Endothelial cell of umbilical vein (primary cell): ENCODE results near the gene KCNK2. TPM values are rescaled to one million over a fixed set of nuclear protein-coding genes. Genes with fewer than 3 reads are reported as not detected.

ENCODE experiments used
- BruUV-seq: library from RNA; stranded (reverse); fragments of 400-500 nt; replicated peaks from 2 replicates; lab custom pipeline; 2021; lab: Mats Ljungman, UMichigan
- CTCF ChIA-PET: fragments of 300-600, 350-600 bp; sonication (Branson Sonifier 250); formaldehyde crosslinking; loops from one replicate; lab custom pipeline; 2021; ENCODE audit warnings: antibody characterized with exemption, inconsistent platforms; lab: Charles Lee
- POLR2A ChIA-PET: fragments of 300-600, 350-600 bp; sonication (Branson Sonifier 250); formaldehyde crosslinking; loops from one replicate; lab custom pipeline; 2021; ENCODE audit warnings: antibody characterized with exemption, inconsistent platforms; lab: Charles Lee
- DNase-seq: peaks from one replicate; pipeline ENCODE4 v3.0.0-alpha.2; 2011; ENCODE audit warnings: low read depth, low spot score
- FAIRE-seq: peaks from 2 replicates; lab custom pipeline; 2011; peaks lifted over from hg19 to GRCh38; lab: Jason Lieb, UNC
- H2AFZ ChIP-seq: 2 replicates; pipeline ENCODE4 v1.6.0; 2012; ENCODE audit warnings: low read depth, low read length, control low read depth, inconsistent platforms
- H3K27ac ChIP-seq: 2 replicates; pipeline ENCODE4 v1.5.1; 2011; ENCODE audit warnings: low read depth, mild to moderate bottlenecking, control low read depth, low read length, moderate library complexity; ENCODE audit not compliant: insufficient read depth
- H3K27me3 ChIP-seq, 2 experiments: 2 replicates each; pipeline versions ENCODE4 v1.6.0 to v1.6.1; 2011; ENCODE audit warnings: low read length in 2 of 2, mixed read lengths in 1 of 2; ENCODE audit not compliant: control insufficient read depth in 2 of 2, insufficient read depth in 2 of 2
- H3K36me3 ChIP-seq, 2 experiments: 2 replicates in 1 of 2; 3 replicates in 1 of 2; pipeline ENCODE4 v1.5.1; 2011; ENCODE audit warnings: low read length in 2 of 2, mild to moderate bottlenecking in 1 of 2, moderate library complexity in 1 of 2; ENCODE audit not compliant: control insufficient read depth in 2 of 2, insufficient read depth in 2 of 2; ENCODE audit errors: extremely low read depth in 1 of 2
- H3K4me1 ChIP-seq: 3 replicates; pipeline ENCODE4 v1.5.1; 2011; ENCODE audit warnings: mild to moderate bottlenecking, low read length; ENCODE audit not compliant: control insufficient read depth, insufficient read depth; ENCODE audit errors: extremely low read depth
- H3K4me2 ChIP-seq: 2 replicates; pipeline ENCODE4 v1.6.1; 2011; ENCODE audit warnings: low read length, control low read depth, mixed read lengths; ENCODE audit not compliant: insufficient read depth
- H3K4me3 ChIP-seq, 3 experiments: fragments of 200-600 bp in 1 of 3; sonication (generic), shearing (Covaris generic) in 1 of 3; replicated peaks in 1 of 3; 2 replicates each; pipeline ENCODE4 v1.5.1; 2011 to 2016; ENCODE audit warnings: control low read depth in 3 of 3, low read length in 3 of 3, mild to moderate bottlenecking in 2 of 3, inconsistent platforms in 1 of 3, low read depth in 1 of 3, moderate library complexity in 1 of 3; ENCODE audit not compliant: insufficient read depth in 1 of 3
- H3K79me2 ChIP-seq: 2 replicates; pipeline ENCODE4 v1.6.0; 2012; ENCODE audit warnings: low read length, inconsistent platforms; ENCODE audit not compliant: control insufficient read depth, insufficient read depth
- H3K9ac ChIP-seq: replicated peaks from 2 replicates; pipeline ENCODE3; 2011; ENCODE audit warnings: low read length, control low read depth; ENCODE audit not compliant: insufficient read depth; ENCODE audit errors: extremely low read depth
- H3K9me1 ChIP-seq: replicated peaks from 3 replicates; pipeline ENCODE4 v1.6.0; 2011; ENCODE audit warnings: mild to moderate bottlenecking, low read length; ENCODE audit not compliant: control insufficient read depth, insufficient read depth; ENCODE audit errors: extremely low read depth
- H3K9me3 ChIP-seq: replicated peaks from 2 replicates; pipeline ENCODE4 v1.5.1; 2012; ENCODE audit warnings: low read length, inconsistent platforms; ENCODE audit not compliant: control insufficient read depth, insufficient read depth
- H4K20me1 ChIP-seq: replicated peaks from 2 replicates; pipeline ENCODE3; 2011; ENCODE audit warnings: mild to moderate bottlenecking, low read length; ENCODE audit not compliant: control insufficient read depth, insufficient read depth; ENCODE audit errors: extremely low read depth
- CTCF ChIP-seq, 2 donors: IDR thresholded peaks; 1 replicate in 1 of 2; 2 replicates in 1 of 2; pipeline ENCODE4 v1.5.1; 2011; ENCODE audit warnings: low read length in 2 of 2, mild to moderate bottlenecking in 2 of 2, moderate library complexity in 2 of 2, control low read depth in 1 of 2, inconsistent platforms in 1 of 2, low read depth in 1 of 2; ENCODE audit not compliant: insufficient read depth in 1 of 2; ENCODE audit errors: extremely low read depth in 1 of 2
- EZH2 ChIP-seq: IDR thresholded peaks from 2 replicates; pipeline ENCODE4 v1.6.1; 2012; ENCODE audit warnings: borderline replicate concordance, low read depth, mild to moderate bottlenecking, moderate library complexity, low read length, inconsistent platforms; ENCODE audit not compliant: severe bottlenecking
- FOS ChIP-seq: IDR thresholded peaks from 2 replicates; pipeline ENCODE4 v1.6.1; 2011; ENCODE audit warnings: mild to moderate bottlenecking, low read length, moderate library complexity, borderline replicate concordance; ENCODE audit not compliant: insufficient read depth
- GATA2 ChIP-seq: IDR thresholded peaks from 2 replicates; pipeline ENCODE4 v1.7.0; 2011; ENCODE audit warnings: low read depth, mild to moderate bottlenecking, moderate library complexity, mixed read lengths, low read length; ENCODE audit not compliant: insufficient read length, insufficient read depth
- JUN ChIP-seq: IDR thresholded peaks from 2 replicates; pipeline ENCODE4 v1.6.1; 2011; ENCODE audit warnings: borderline replicate concordance, low read depth; ENCODE audit not compliant: insufficient read length, insufficient read depth
- MAX ChIP-seq: IDR thresholded peaks from 2 replicates; pipeline ENCODE4 v1.6.1; 2011; ENCODE audit not compliant: insufficient read depth, insufficient read length
- MYC ChIP-seq: IDR thresholded peaks from one replicate; pipeline ENCODE4 v1.6.1; 2011; ENCODE audit warnings: mild to moderate bottlenecking, low read depth, low read length
- POLR2A ChIP-seq: IDR thresholded peaks from 2 replicates; pipeline ENCODE4 v1.6.1; 2012; ENCODE audit warnings: low read depth, mild to moderate bottlenecking, control low read depth, low read length
- POLR2AphosphoS5 ChIP-seq: IDR thresholded peaks from 2 replicates; pipeline ENCODE4 v1.6.1; 2012; ENCODE audit warnings: low read depth, mild to moderate bottlenecking, control low read depth, low read length, moderate library complexity; ENCODE audit not compliant: insufficient read depth
- dilution Hi-C: fragments of 300-500 bp; cut with MboI; formaldehyde crosslinking; loops from one replicate; pipeline ENCODE4 v1.15.0; 2019; ENCODE audit warnings: low sequenced_read_pairs; ENCODE audit not compliant: extremely low pct_ligation_motif_present
- intact Hi-C: fragments of 100-400 bp; cut with micrococcal nuclease; formaldehyde crosslinking; loops from one replicate; pipeline ENCODE4 v1.10.0; 2022
- polyA plus RNA-seq, 4 experiments: library from polyadenylated mRNA; depleted of rRNA in 3 of 4; stranded (reverse) in 3 of 4; unstranded in 1 of 4; fragments of >200 nt; gene quantifications; 2 replicates each; pipeline versions ENCODE4 v1.2.1 to v1.2.3, GENCODE V29; 2011 to 2012; ENCODE audit warnings: missing spikeins in 1 of 4
- total RNA-seq: library from RNA; stranded (reverse); gene quantifications from 2 replicates; pipeline ENCODE4 v1.2.3, GENCODE V29; 2021

The KCNK2 gene
- total and polyA plus RNA-seq, 2 donors (not counting 3 experiments of a cell fraction or from before 2014, with no cell fraction given), result 0.08 to 0.46 TPM

- no peak for DNase-seq
- H2AFZ ChIP-seq, result no peak overlapping the region
- H3K9me1 ChIP-seq, result no peaks in the 10 kb centered on the region
- no peaks in the 10 kb centered on the region for H3K9me3 ChIP-seq
- H3K27me3 ChIP-seq, result no peaks in the 10 kb centered on the region
- TF ChIP-seq POLR2A (no peak), MAX (no peak), EZH2 (no peak), FOS (no peak), MYC (no peak)
- dilution Hi-C loops (no loop called here), intact Hi-C loops (no loop called here)
- H3K4me1 ChIP-seq, result no peaks in the 10 kb centered on the region
- H3K4me2 ChIP-seq, result no peak overlapping the region
- H4K20me1 ChIP-seq, result no peaks in the 10 kb centered on the region
- H3K36me3 ChIP-seq, result no peaks in the 10 kb centered on the region
- no TSS peak for BruUV-seq
- no peak overlapping the region for H3K4me3 ChIP-seq
- H3K27ac ChIP-seq, result no peak overlapping the region
- POLR2A ChIA-PET, result no interaction called here
- no peak overlapping the region for H3K9ac ChIP-seq
- no peak for FAIRE-seq
- CTCF ChIA-PET, result no interaction called here
- H3K79me2 ChIP-seq, result no peaks in the 10 kb centered on the region
These were observed 168.4 kb downstream of the KCNK2 start for GRCh38 chr1:215250913-215251312.

GRCh38 chr1:215251428-215251827 is 168.9 kb downstream of the KCNK2 start:
- TF ChIP-seq MYC, result no peak
- no peak for TF ChIP-seq JUN
- TF ChIP-seq EZH2, result no peak
- no peak for TF ChIP-seq GATA2
- no peak for TF ChIP-seq POLR2AphosphoS5
- no peak for TF ChIP-seq MAX
- TF ChIP-seq CTCF (IDR thresholded peaks at IDR 0.05; ENCODE audit: extremely low read depth in 1 of 2, insufficient read depth in 1 of 2, low read depth in 1 of 2, low read length in 2 of 2), result no peak
- no peak for TF ChIP-seq FOS
- TF ChIP-seq POLR2A, result no peak
- Histone ChIP-seq H3K27ac (no peak overlapping the region), H3K4me2 (no peak overlapping the region), H3K79me2 (no peaks in the 10 kb centered on the region), H3K27me3 (no peaks in the 10 kb centered on the region), H3K4me3 (no peak overlapping the region), H2AFZ (no peak overlapping the region), H3K36me3 (no peaks in the 10 kb centered on the region), H3K9me1 (no peaks in the 10 kb centered on the region), H3K9ac (no peak overlapping the region), H3K4me1 (no peaks in the 10 kb centered on the region), H4K20me1 (no peaks in the 10 kb centered on the region), H3K9me3 (no peaks in the 10 kb centered on the region)
- DNase-seq (no peak), FAIRE-seq (no peak)
- ChIA-PET POLR2A (no interaction called here), CTCF (no interaction called here)
- intact Hi-C loops, result no loop called here
- dilution Hi-C loops, result no loop called here
- BruUV-seq, result no TSS peak
